Osteoblast (primary cell): Measurements from ENCODE around the gene SLX4. TPM values are rescaled to one million over a fixed set of nuclear protein-coding genes. Genes with fewer than 3 reads are reported as not detected.

Experiments used
- DNase-seq: peaks from one replicate; pipeline ENCODE4 v3.0.0; 2011; ENCODE audit warnings: low spot score, mixed read lengths; ENCODE audit not compliant: insufficient read length; ENCODE audit errors: missing footprints
- H2AFZ ChIP-seq: 2 replicates; pipeline ENCODE4 v1.6.0; 2011; ENCODE audit warnings: mild to moderate bottlenecking, low read length
- H3K27ac ChIP-seq: 2 replicates; pipeline ENCODE4 v1.5.1; 2011; ENCODE audit warnings: mild to moderate bottlenecking, low read depth, low read length, moderate library complexity
- H3K27me3 ChIP-seq: 2 replicates; pipeline ENCODE4 v1.6.0; 2012; ENCODE audit warnings: mild to moderate bottlenecking, control low read depth, inconsistent platforms, low read length, moderate library complexity; ENCODE audit not compliant: insufficient read depth
- H3K36me3 ChIP-seq: 2 replicates; pipeline ENCODE4 v1.5.1; 2011; ENCODE audit warnings: mild to moderate bottlenecking, low read length, control low read depth, moderate library complexity; ENCODE audit not compliant: insufficient read depth
- H3K4me1 ChIP-seq: 2 replicates; pipeline ENCODE4 v1.5.1; 2011; ENCODE audit warnings: mild to moderate bottlenecking, low read length, control low read depth, moderate library complexity; ENCODE audit not compliant: insufficient read depth
- H3K4me2 ChIP-seq: 2 replicates; pipeline ENCODE4 v1.6.0; 2011; ENCODE audit warnings: mild to moderate bottlenecking, low read length; ENCODE audit not compliant: insufficient read depth
- H3K4me3 ChIP-seq: fragments of 200-600 bp; sonication (generic); 3 replicates; pipeline ENCODE4 v1.5.1; 2012; ENCODE audit warnings: mild to moderate bottlenecking, low read length, inconsistent platforms; ENCODE audit not compliant: insufficient read depth
- H3K79me2 ChIP-seq: 2 replicates; pipeline ENCODE4 v1.6.0; 2012; ENCODE audit warnings: mild to moderate bottlenecking, low read length, control low read depth, inconsistent platforms; ENCODE audit not compliant: insufficient read depth
- H3K9me3 ChIP-seq: 2 replicates; pipeline ENCODE4 v1.5.1; 2011; ENCODE audit warnings: low read depth, low read length, control low read depth
- H4K20me1 ChIP-seq: 2 replicates; pipeline ENCODE4 v1.6.0; 2012; ENCODE audit warnings: mild to moderate bottlenecking, low read length, control low read depth; ENCODE audit not compliant: insufficient read depth
- CTCF ChIP-seq: IDR thresholded peaks from 2 replicates; pipeline ENCODE4 v1.5.1; 2011; ENCODE audit warnings: mild to moderate bottlenecking, low read depth, low read length, moderate library complexity; ENCODE audit errors: extremely low read depth
- total RNA-seq: library from RNA; depleted of rRNA; stranded (reverse); fragments of >200 nt; gene quantifications from 2 replicates; pipeline ENCODE4 v1.2.3, GENCODE V29; 2012

SLX4 gene
- total RNA-seq, 1 donor = 4.0 TPM

- TF ChIP-seq CTCF = no peak
- DNase-seq = no peak
- H3K9me3 ChIP-seq = no peaks in the 10 kb centered on the region
- H3K79me2 ChIP-seq = no peaks in the 10 kb centered on the region
- H3K4me1 ChIP-seq = no peaks in the 10 kb centered on the region
- H2AFZ ChIP-seq = no peak overlapping the region
- H3K27ac ChIP-seq = no peak overlapping the region
- no peak overlapping the region for H3K4me2 ChIP-seq
- H3K4me3 ChIP-seq = no peak overlapping the region
- no peaks in the 10 kb centered on the region for H4K20me1 ChIP-seq
- H3K36me3 ChIP-seq = no peaks in the 10 kb centered on the region
- no peaks in the 10 kb centered on the region for H3K27me3 ChIP-seq
These were observed 47.1 kb downstream of the SLX4 start for GRCh38 chr16:3564130-3564888.

GRCh38 chr16:3562914-3563480 lies 48.4 kb downstream of the SLX4 start:
- Histone ChIP-seq H3K4me2 (no peak overlapping the region), H3K27ac (no peak overlapping the region), H2AFZ (no peak overlapping the region), H3K79me2 (no peaks in the 10 kb centered on the region), H3K9me3 (no peaks in the 10 kb centered on the region), H3K36me3 (no peaks in the 10 kb centered on the region), H3K4me1 (no peaks in the 10 kb centered on the region), H3K27me3 (no peaks in the 10 kb centered on the region), H4K20me1 (no peaks in the 10 kb centered on the region), H3K4me3 (no peak overlapping the region)
- no peak for DNase-seq
- TF ChIP-seq CTCF = no peak

- TF ChIP-seq CTCF = no peak
- Histone ChIP-seq H3K4me1 (no peaks in the 10 kb centered on the region), H3K9me3 (no peaks in the 10 kb centered on the region), H3K79me2 (no peaks in the 10 kb centered on the region), H4K20me1 (no peaks in the 10 kb centered on the region), H3K4me2 (no peak overlapping the region), H3K36me3 (no peaks in the 10 kb centered on the region), H2AFZ (no peak overlapping the region), H3K27ac (no peak overlapping the region), H3K27me3 (no peaks in the 10 kb centered on the region), H3K4me3 (no peak overlapping the region)
- DNase-seq = no peak
These were observed 49.8 kb downstream of the SLX4 start for GRCh38 chr16:3561626-3562025.

GRCh38 chr16:3554351-3554928 lies 57.0 kb downstream of the SLX4 start:
- no peaks in the 10 kb centered on the region for H4K20me1 ChIP-seq
- H3K4me1 ChIP-seq = no peaks in the 10 kb centered on the region
- no peak for TF ChIP-seq CTCF
- no peak overlapping the region for H2AFZ ChIP-seq
- H3K27me3 ChIP-seq = no peaks in the 10 kb centered on the region
- DNase-seq = no peak
- no peaks in the 10 kb centered on the region for H3K36me3 ChIP-seq
- H3K4me2 ChIP-seq = no peak overlapping the region
- no peak overlapping the region for H3K27ac ChIP-seq
- no peak overlapping the region for H3K4me3 ChIP-seq
- H3K9me3 ChIP-seq = no peaks in the 10 kb centered on the region
- H3K79me2 ChIP-seq = no peaks in the 10 kb centered on the region
